ENCODE results near the gene KANSL1.
"Not testable (repeated sequence)": the region's sequence is repeated elsewhere in the genome, so short reads cannot be mapped to it uniquely, and the experiment has no call there.

Gene KANSL1

DNA sequence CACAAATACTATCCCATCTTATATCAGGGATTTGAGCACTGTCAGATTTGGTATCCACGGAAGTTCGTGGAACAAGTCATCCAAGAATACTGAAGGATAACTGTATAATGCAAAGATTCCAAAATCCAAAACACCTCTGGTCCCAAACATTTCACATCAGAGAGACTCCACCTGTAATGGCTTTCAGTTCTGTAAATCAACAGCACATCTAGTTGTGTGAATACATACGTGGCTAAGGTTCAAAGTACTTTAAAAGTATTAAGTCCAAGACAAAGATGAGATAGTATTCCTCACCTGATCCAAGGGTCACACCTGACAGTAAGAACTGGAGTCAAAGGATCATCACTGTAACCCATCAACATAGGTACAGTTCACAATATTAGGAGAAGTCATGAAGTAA is 54.8 kb downstream of the KANSL1 start:
- DNase-seq (ENCODE audit: low read depth), result no peak

GRCh38 chr17:46136820-46137219 is 56.4 kb downstream of the KANSL1 start:
- DNase-seq (ENCODE audit: low read depth), result peak; percentile 12

DNA sequence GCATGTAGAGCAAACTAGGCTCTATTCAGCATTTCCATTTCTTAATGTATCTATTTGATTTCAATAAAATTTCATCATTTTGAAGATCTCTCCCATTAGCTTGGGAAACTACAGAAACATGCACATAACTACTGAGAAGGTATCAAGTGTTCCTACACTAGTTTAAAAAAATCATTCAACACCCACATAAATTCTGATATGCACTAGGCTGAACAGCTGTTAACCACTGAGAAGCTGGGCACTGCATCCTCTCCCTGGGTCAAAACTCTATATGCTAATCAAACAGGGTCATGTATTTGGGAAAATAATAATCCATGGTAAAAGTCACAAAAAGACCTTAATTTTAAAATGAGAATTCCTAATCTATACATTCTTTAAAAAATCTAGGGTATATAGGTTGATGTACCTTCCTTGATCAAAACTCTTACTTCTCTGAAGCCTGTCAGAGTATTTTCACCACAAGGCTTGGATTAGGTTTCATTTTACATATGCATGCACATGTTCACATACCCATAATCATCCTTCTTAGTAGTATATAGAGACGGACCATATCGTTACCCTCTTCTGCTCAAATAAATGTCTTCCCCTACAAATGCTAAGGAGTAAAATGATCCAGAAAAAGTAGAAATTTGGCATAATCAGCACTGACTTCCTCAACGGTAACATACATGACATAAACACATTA is 57.2 kb downstream of the KANSL1 start:
- no peak for DNase-seq (ENCODE audit: low read depth)

DNA sequence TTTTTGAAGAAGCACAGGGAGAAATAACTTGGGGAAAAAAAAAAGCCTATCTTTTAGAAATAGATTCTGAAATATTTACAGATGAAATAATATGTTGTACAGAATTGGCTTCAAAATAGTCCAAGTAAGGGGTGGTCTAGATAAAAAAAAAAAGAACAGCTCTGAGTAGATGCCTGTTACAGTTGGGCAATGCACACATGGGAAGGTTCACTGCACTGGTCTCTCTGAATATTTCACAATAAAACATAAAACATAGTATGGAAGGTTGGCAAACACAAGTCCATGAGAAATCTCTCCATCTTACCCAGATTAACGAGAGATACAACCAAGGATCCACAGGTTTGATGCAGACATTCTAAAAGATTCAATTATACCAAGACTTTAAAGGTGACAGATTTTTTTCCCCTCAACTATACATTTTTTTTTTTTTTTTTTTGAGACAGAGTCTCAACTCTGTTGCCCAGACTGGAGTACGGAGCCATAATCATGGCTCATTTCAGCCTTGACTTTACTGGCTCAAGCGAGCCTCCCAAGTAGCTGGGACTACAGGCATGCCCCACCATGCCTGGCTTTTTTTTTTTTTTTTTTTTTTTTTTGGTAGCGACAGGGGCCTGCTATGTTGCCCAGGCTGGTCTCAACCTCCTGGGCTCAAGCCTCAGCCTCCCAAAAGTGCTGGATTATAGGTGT is 58.0 kb downstream of the KANSL1 start:
- no peak for DNase-seq (ENCODE audit: low read depth)

DNA sequence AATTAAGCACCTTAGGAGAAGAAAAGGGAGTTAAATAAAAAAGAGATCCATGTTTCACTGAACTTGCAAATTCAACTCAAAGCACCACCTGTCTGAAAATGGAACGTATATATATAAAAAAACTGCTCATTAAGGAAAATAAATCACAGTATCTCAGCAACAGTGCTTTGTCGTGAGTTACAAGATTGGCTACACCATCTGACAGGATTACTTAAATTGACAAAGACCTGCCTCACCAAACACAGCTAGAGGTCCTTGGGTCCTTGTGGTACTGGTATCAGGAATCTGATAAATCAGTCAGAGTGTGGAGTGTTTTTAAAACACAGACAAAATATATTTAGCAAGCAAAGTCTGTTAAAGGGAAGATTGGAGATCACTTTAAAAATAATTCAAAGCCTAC is 63.9 kb downstream of the KANSL1 start:
- DNase-seq (ENCODE audit: low read depth), result no peak

DNA sequence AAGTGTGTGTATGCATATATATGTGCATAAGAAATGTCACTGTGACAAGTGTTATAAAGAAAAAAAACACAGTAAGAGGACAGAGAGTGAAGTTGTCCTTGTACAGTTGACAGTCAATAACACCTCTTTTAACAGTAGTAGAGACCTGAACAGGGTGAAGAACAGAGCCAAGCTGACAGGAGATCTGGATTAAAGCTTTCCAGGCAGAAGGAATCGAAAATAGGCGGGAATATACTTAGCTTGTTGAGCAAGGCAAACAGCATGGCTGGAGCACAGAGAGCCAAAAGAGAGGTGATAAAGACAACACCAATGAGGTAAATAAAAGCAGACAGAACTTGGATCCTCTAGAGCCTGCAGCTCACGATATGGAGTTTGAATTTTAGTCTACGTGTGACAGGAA is 64.8 kb downstream of the KANSL1 start:
- no peak for DNase-seq (ENCODE audit: low read depth)

DNA sequence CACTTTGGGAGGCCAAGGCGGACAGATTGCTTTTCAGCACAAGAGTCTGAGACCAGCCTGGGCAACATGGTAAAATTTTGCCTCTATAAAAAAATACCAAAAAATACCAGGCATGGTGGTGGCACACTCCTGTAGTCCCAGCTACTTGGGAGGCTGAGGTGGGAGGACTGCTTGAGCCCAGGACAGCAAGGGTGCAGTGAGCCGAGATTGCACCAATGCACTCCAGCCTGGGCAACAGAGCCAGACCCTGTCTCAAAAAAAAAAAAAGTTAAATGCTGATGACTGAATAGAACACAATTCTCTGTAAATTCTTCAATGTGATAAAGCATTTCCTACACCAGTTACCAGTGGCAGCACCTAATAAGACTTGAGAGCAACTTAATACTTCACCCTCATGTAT is 65.7 kb downstream of the KANSL1 start:
- DNase-seq (ENCODE audit: low read depth), result no peak

DNA sequence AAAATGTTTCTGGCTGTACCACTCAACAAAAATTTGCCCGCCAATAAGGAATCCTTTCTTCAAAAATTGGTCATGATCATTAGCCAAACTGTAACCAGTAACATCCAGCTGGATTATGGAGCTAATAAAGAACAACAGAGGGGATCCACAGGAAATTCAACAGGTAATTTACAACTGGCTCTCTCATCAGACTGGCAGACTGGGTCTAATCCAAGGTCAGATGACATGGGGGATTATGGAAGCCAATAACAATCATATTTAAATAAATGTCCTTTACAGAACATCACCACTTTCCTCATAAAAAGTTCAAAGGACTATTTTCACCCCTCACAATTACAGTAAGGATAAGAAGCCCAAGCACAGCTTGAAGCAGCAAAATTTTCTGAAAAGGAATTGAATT is 66.4 kb downstream of the KANSL1 start:
- DNase-seq (ENCODE audit: low read depth), result no peak

DNA sequence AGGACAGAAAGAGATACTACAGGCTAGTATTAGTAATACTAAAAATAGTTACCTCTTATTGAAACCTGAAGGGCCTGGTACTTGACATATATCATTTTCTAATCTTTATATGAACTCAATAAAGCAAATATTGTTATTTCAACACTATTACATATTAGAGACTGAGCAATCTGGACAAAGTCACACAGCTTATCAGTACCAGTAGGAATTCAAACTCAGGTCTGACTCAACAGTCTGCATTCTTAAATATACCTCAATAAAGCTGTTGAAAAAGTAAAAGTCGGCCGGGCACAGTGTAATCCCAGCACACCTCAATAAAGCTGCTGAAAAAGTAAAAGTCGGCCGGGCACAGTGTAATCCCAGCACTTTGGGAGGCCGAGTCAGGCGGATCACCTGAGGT is 67.4 kb downstream of the KANSL1 start:
- no peak for DNase-seq (ENCODE audit: low read depth)

- DNase-seq (ENCODE audit: low read depth), result no peak
These were observed 68.3 kb downstream of the KANSL1 start for GRCh38 chr17:46124695-46125592.

DNA sequence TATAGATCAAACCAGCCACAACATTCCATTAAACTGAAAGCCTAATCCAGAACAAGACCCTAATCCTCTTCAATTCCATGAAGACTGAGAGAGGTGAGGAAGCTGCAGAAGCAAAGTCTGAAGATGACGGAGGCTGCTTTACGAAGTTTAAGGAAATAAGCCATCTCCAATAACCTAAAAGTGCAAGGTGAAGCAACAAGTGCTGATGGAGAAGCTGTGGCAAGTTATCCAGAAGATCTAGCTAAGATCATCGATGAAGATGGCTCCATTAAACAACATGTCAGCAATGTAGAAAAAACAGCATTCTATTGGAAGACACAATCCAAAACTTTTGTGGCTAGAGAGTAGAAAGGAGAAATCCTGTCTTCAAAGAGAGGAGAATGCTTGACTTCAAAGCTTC is 69.6 kb downstream of the KANSL1 start:
- no peak for DNase-seq (ENCODE audit: low read depth)

DNA sequence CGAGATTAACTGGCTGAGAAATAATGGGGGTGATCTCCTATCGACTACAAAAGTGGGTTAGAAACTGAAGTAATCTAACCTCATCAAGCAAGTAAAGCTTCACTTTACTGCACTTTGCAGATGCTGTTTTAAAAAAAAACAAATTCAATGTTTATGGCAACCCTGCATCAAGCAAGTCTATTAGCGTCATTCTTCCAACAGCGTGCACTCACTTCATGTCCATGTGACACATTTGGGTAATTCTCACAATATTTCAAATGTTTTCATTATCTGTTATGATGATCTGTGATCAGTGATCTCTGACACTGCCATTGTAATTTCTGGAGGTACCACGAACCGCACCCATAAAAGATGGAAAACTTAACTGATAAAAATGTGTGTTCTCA is 70.8 kb downstream of the KANSL1 start:
- DNase-seq (ENCODE audit: low read depth), result no peak

DNA sequence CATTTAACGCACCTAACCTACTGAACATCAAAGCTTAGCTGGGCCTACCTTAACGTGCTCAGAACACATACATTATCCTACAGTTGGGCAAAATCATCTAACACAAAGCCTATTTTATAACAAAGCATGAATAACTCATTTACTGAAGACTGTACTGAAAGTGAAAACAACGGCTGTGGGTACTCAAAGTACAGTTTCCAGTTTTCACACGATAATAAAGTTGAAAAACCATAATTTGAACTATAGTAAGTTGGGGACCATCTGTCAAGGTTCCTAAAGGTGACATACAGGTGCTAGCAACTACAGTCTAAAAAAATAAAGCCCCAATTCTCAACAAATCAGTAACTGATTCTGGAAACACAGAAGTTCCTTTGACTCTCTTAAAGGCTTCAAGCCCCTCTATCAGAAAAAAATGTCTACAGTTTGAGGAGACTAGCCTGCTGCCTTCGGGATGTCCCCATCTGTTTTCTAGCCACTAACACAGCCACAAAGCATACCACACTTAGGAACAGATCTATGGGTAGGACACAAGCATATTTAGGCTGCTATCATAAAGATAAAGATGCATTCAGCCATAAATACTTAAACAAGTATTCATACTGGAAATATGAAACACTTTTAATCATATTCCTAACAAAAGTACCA is 71.3 kb downstream of the KANSL1 start:
- no peak for DNase-seq (ENCODE audit: low read depth)

GRCh38 chr17:46121165-46121764 is 72.0 kb downstream of the KANSL1 start:
- DNase-seq (ENCODE audit: low read depth), result no peak

DNA sequence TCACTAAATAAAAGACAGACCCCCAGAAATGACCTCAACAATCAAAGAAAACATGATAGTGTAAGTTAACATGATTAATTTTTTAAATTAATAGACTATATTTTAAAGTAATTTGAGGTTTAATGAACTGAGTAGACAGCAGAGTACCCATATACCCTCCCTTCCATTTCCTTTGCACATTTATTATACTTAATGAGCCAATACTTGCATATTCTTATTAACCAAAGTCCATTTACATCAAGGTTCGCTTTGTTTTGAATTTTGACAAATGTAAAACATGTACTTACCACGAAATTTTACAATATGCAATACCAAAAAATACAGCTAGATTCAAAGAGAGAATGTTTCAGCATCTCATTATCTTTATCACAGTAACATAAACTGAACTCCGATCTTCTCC is 72.7 kb downstream of the KANSL1 start:
- no peak for DNase-seq (ENCODE audit: low read depth)

GRCh38 chr17:46120078-46120477 is 73.2 kb downstream of the KANSL1 start:
- DNase-seq (ENCODE audit: low read depth), result no peak

GRCh38 chr17:46118964-46119363 is 74.3 kb downstream of the KANSL1 start:
- no peak for DNase-seq (ENCODE audit: low read depth)

DNA sequence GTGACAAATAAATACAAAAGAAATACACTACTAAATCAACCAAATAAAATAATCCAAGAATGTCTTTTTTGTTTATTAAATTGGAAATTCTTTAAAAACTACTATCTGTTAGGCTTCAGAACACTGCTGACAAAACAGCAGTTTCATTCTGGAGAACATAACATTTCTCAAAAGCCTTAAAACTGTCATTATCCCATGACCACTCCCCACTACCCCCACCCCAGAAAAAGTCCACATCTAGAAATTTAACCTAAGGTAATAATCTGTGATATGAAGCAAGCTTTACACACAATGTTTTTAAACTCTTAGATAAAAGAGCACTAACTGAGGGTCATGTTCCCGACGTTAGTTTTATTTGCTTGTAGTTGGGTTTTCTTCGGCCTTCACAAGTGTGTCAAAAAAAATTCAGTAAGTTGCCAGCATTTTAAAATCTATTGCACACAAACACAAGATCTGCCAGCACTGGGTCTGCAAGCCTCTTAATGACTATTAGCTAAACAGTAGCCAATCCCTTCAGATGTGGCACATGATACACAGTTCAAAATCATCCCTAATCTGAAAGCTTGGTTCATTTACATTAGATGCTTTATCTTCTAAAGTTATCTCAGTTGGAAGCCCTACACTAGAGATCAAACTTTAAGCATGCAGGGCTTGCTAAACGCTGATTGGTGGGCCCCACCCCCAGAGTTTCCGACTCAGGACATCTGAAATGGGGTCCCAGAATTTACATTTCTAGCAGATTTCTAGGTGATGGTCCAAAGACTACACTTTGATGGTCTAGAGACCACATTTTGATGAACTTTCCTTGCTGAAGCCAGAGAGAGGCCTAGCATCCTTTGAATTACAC is 75.2 kb downstream of the KANSL1 start:
- DNase-seq (ENCODE audit: low read depth), result no peak

GRCh38 chr17:46117117-46117516 is 76.1 kb downstream of the KANSL1 start:
- no peak for DNase-seq (ENCODE audit: low read depth)

GRCh38 chr17:46115699-46116098 is 77.5 kb downstream of the KANSL1 start:
- DNase-seq (ENCODE audit: low read depth), result no peak

DNA sequence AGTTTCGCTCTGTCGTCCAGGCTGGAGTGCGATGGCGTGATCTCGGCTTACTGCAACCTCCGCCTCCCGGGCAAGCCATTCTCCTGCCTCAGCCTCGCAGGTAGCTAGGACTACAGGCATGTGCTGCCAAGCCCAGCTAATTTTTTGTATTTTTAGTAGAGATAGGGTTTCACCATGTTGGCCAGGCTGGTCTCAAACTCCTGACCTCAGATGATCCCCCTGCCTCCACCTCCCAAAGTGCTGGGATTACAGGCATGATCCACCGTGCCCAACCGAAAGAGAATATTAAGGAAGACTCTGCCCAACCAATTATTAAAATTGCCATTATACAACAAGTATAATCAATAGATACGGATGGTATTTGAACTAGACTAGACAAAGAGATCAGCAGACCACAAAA is 82.0 kb downstream of the KANSL1 start:
- DNase-seq (ENCODE audit: low read depth), result not testable (repeated sequence)

All from GM04504 (cell line).